Kidney (tissue), 14 donors: ENCODE measurements around the gene SPDYE16. TPM values are rescaled to one million over a fixed set of nuclear protein-coding genes. Genes with fewer than 3 reads are reported as not detected.
"Not testable (repeated sequence)": the region's sequence is repeated elsewhere in the genome, so short reads cannot be mapped to it uniquely, and the experiment has no call there.

Experiments used
- DNase-seq, 5 donors: peaks; one replicate each; pipeline ENCODE4 v3.0.0-alpha.2; 2013 to 2020
- FAIRE-seq: peaks from 2 replicates; lab custom pipeline; 2012; peaks lifted over from hg19 to GRCh38; lab: Jason Lieb, UNC
- H3K27ac ChIP-seq, 2 donors: one replicate each; pipeline ENCODE4 v1.7.0; 2013; ENCODE audit warnings: low read depth in 2 of 2, low read length in 2 of 2, inconsistent platforms in 1 of 2
- H3K27me3 ChIP-seq: one replicate; pipeline ENCODE4 v1.7.1; 2013; ENCODE audit warnings: low read length, inconsistent platforms; ENCODE audit not compliant: control insufficient read depth, insufficient read depth
- H3K36me3 ChIP-seq, 3 donors: one replicate each; pipeline versions ENCODE4 v1.7.0 to v1.7.1; 2013; ENCODE audit warnings: low read length in 3 of 3, control low read depth in 1 of 3, inconsistent platforms in 1 of 3; ENCODE audit not compliant: insufficient read depth in 3 of 3, control insufficient read depth in 2 of 3
- H3K4me1 ChIP-seq, 3 donors: one replicate each; pipeline versions ENCODE4 v1.7.0 to v1.7.1; 2013; ENCODE audit warnings: low read length in 3 of 3, inconsistent platforms in 1 of 3, low read depth in 1 of 3; ENCODE audit not compliant: control insufficient read depth in 2 of 3, insufficient read depth in 2 of 3
- H3K4me3 ChIP-seq, 3 donors: one replicate each; pipeline versions ENCODE4 v1.7.0 to v1.8.1; 2013; ENCODE audit warnings: low read length in 3 of 3, control low read depth in 1 of 3, inconsistent platforms in 1 of 3
- H3K9ac ChIP-seq, 3 donors: one replicate each; pipeline versions ENCODE4 v1.7.0 to v1.7.1; 2013; ENCODE audit warnings: low read length in 3 of 3, control low read depth in 1 of 3, inconsistent platforms in 1 of 3
- H3K9me3 ChIP-seq, 3 donors: one replicate each; pipeline versions ENCODE4 v1.7.0 to v1.7.1; 2013; ENCODE audit warnings: low read length in 3 of 3, control low read depth in 1 of 3, inconsistent platforms in 1 of 3; ENCODE audit not compliant: control insufficient read depth in 2 of 3, insufficient read depth in 1 of 3
- intact Hi-C: fragments of 100-400 bp; cut with DNase I; formaldehyde crosslinking; loops from one replicate; pipeline ENCODE4 v1.11.1; 2022
- polyA plus RNA-seq: library from polyadenylated mRNA; stranded (reverse); fragments of 350-450 nt; fragmentation: Illumina TruSeq; extraction: RNeasy Lipid Tissue Mini Kit (QIAGEN cat#74804); gene quantifications from one replicate; pipeline ENCODE4 v1.2.3, GENCODE V29; 2014; ENCODE audit warnings: low read depth, low replicate concordance; ENCODE audit not compliant: insufficient read depth
- total RNA-seq: library from RNA; stranded (reverse); fragmentation: NEBNext Ultra II Directional; extraction: Animal tissue kit (Norgen Biotek cat#: 25700); gene quantifications from one replicate; pipeline ENCODE4 v1.2.1, GENCODE V29; 2021
- TF ChIP-seq, protein P1 (sequence below): IDR thresholded peaks from 3 replicates; pipeline ENCODE4 v1.5.1; 2012; ENCODE audit warnings: mild to moderate bottlenecking, moderate library complexity, borderline replicate concordance; ENCODE audit not compliant: insufficient read depth; ENCODE audit errors: extremely low read depth
- donor health status: control.
- donor health status: control.
- donor health status: control.
- donor health status: control.
- donor health status: control.
- donor health status: DM: yes; HTN: yes; CAD: no.
- donor health status: Normal renal cell carcinoma (clear cell type).

The SPDYE16 gene
- total and polyA plus RNA-seq, 2 donors from 2014 or later: 0.31 TPM; not detected in 1

DNA sequence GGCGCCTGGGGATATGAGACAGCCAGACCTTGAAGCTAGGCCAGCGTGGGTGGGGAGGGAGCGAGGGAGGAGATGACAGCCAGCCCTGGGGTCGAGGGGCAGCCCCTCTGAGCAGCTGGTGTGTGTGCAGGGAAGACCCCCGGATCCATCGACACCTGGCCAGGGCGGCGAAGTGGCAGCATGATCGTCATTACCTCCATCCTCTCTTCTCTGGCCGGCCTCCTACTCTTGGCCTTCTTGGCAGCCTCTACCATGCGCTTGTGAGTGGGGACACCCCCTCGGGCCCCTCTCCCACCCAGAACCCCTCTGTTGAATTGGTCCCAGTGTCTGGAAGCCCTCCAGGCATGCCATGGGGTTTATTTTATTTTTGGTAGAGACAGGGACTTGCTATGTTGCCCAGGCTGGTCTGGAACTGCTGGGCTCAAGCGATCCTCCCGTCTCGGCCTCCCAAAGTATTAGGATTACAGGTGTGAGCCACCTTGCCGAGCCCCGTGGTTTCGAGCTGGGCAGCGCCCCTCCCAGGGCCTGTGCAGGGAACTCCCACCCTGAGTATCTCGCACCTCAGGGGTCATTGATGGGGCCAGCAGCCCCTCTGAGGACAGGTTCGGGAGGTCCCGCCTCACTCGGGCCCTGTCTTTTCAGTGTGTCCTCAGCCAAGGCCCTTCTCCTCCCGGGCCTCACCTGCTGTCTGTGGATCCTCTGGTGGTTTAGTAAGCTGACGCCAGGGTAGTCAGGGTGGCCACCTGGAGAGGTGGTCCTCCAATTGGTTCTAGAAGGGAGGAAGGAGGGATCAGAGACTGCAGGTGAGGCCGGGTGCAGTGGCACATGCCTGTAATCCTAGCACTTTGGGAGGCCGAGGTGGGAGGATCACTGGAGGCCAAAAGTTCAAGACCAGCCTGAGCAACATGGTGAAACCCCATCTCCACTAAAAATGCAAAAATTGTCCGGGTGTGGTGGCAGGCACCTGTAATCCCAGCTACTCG, 29.0 kb downstream of the SPDYE16 start:
- H3K4me3 ChIP-seq: no peak overlapping the region
- FAIRE-seq (no peak), DNase-seq (peak in 2 of 5 donors; percentile 7 to 76)
- no peaks in the 10 kb centered on the region for H3K27me3 ChIP-seq
- H3K9me3 ChIP-seq: no peaks in the 10 kb centered on the region
- no peaks in the 10 kb centered on the region for H3K4me1 ChIP-seq
- intact Hi-C loops: no loop called here
- TF ChIP-seq, protein P1, sequence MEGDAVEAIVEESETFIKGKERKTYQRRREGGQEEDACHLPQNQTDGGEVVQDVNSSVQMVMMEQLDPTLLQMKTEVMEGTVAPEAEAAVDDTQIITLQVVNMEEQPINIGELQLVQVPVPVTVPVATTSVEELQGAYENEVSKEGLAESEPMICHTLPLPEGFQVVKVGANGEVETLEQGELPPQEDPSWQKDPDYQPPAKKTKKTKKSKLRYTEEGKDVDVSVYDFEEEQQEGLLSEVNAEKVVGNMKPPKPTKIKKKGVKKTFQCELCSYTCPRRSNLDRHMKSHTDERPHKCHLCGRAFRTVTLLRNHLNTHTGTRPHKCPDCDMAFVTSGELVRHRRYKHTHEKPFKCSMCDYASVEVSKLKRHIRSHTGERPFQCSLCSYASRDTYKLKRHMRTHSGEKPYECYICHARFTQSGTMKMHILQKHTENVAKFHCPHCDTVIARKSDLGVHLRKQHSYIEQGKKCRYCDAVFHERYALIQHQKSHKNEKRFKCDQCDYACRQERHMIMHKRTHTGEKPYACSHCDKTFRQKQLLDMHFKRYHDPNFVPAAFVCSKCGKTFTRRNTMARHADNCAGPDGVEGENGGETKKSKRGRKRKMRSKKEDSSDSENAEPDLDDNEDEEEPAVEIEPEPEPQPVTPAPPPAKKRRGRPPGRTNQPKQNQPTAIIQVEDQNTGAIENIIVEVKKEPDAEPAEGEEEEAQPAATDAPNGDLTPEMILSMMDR: no peak
- H3K36me3 ChIP-seq: no peaks in the 10 kb centered on the region
- no peak overlapping the region for H3K27ac ChIP-seq
- H3K9ac ChIP-seq: no peak overlapping the region

DNA sequence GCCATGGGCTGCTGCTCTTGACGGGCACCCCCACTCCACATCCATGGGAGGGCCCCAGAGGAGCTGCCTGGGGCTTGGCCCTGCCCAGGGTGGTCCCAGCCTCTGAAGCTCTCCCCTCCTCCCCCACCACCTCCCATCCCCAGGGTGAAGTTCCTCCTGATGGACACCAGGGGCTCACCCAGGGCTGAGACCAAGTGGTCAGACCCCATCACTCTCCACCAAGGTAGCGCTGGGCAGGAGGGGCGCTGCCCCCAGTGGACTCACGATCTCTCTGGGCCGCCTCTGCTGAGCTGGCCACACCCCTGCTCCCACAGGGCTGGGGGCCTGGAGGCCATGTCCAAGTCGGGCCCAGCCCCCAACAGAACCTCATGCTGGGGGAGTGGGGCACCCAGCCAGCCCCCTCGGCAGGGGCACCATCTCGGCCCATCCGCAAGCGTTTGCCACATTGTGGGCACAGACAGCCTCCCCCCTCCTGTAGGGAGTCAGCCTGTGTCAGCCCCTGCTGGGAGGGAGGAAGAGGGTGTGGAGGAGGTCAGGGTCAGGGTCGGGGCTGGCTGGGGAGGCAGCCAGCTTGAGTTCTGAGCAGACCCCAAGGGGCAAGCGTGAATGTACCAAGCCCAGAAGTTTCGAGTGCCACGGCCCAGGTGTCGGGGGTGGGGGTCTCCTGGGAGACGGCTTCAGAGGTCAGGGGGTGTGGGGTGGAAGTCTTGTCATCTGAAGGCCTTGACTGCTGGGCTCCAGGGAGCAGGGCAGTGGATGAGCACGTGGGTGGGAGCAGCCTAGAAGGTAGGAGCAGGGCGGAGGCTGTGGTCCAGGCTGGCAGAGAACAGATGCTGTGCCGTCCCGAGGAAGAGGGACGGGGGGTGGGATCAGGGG, 29.9 kb downstream of the SPDYE16 start:
- intact Hi-C loops: no loop called here
- no peak overlapping the region for H3K27ac ChIP-seq
- peak in 3 of 5 donors; percentile 21 to 73 (median 54) for DNase-seq
- H3K27me3 ChIP-seq: no peaks in the 10 kb centered on the region
- no peak overlapping the region for H3K4me3 ChIP-seq
- FAIRE-seq: no peak
- H3K4me1 ChIP-seq: no peaks in the 10 kb centered on the region
- no peaks in the 10 kb centered on the region for H3K36me3 ChIP-seq
- TF ChIP-seq, protein P1: no peak
- no peak overlapping the region for H3K9ac ChIP-seq
- no peaks in the 10 kb centered on the region for H3K9me3 ChIP-seq

DNA sequence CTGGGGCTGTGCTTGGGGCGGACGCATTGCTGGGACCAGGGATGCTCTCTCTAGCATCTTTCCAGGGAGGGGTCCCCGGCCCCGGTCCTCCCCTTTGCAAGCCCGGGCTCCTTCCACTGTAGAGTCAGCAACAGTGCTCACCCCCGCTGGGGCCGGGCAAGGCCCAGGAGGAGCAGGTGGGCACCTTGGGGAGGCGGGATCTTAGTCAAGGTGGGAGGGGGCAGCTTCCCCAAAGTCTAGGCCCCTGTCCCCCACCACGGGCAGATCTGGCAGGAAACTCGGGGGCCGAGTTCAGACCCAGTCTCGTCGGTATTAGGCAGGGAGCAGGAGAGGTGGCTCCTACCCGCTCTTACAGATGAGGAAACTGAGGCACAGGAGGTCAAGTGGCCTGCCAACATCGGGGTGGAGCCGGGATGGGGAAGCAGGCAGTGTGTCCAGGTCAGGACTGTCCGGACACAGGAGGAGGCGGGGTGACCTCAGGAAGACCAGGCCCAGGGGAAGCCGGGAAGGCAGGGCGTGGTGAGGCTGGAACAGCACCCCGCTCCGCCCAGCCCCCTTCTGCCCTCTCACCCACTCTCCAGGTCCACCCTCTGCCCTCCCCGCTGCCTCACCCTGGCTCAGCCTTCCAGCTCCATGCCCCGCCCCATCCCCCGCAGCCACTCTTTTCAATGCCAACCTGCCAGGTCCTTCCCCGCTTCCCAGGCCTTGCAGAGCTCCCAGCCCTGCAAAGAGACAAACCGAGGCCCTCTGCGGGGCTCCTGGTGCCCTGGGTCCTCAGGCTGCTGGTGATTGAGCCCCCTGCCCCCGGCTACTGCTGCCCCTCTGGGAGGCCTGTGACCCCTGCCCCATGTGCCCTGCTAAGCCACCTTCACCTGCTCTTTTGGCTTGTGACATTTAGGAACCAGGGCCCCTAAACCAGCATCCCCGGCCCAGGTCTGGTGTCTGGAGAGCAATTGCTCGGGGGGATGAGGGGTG, 30.9 kb downstream of the SPDYE16 start:
- H3K9ac ChIP-seq, FAIRE-seq, H3K27me3 ChIP-seq, H3K4me1 ChIP-seq, H3K36me3 ChIP-seq, H3K9me3 ChIP-seq, H3K4me3 ChIP-seq, intact Hi-C loops, H3K27ac ChIP-seq: not testable (repeated sequence)
- peak in 1 of 5 donors; percentile 69 for DNase-seq

DNA sequence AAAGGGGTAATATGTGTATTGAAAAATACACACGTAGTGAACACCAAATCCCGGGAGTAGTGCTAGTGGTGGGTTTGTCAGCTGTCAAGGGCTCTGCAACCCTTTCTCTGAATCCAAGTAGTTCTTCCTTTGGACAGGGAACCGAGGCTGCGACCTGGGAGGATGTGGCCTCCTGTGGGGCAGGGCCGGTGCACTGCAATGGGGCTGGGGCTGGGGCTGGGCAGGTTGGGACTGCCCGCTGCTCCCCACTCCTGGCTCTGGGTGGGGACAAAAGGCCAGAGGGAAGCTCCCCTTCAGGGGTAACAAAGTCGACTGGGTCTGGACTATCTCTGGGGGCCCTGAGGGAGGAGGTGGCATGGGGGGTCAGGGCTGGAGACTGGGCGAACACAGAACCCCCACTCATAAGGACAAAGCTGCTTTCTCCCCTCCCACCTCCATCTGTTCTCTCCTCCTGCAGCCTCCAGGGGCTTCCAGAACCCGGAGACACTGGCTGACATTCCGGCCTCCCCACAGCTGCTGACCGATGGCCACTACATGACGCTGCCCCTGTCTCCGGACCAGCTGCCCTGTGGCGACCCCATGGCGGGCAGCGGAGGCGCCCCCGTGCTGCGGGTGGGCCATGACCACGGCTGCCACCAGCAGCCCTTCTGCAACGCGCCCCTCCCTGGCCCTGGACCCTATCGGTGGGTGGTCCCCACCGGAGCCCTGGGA, 31.7 kb downstream of the SPDYE16 start:
- intact Hi-C loops, H3K27ac ChIP-seq, H3K36me3 ChIP-seq, H3K9ac ChIP-seq, H3K4me1 ChIP-seq, H3K4me3 ChIP-seq, H3K27me3 ChIP-seq, FAIRE-seq, H3K9me3 ChIP-seq: not testable (repeated sequence)
- peak in 1 of 5 donors; percentile 74 for DNase-seq
